Gastrocnemius medialis (tissue), 4 donors: ENCODE results near the gene AKAP10. TPM values are rescaled to one million over a fixed set of nuclear protein-coding genes. Genes with fewer than 3 reads are reported as not detected.

Experiments
- ATAC-seq, 2 donors: fragments of 150-250 bp; one replicate each; pipeline ENCODE4 v1.9.1; 2016
- DNase-seq, 2 donors: peaks; one replicate each; pipeline ENCODE4 v3.0.0-alpha.2; 2019
- H3K27ac ChIP-seq, 4 donors: fragments of 200-600 bp; sonication (generic); 1 replicate in 1 of 4; 2 replicates in 3 of 4; pipeline ENCODE4 v1.5.1; 2016 to 2018; ENCODE audit warnings: mild to moderate bottlenecking in 2 of 4, moderate library complexity in 1 of 4
- H3K27me3 ChIP-seq, 3 donors: fragments of 200-600 bp; sonication (generic) in 2 of 3; 1 replicate in 1 of 3; 2 replicates in 2 of 3; pipeline versions ENCODE4 v1.5.1 to v1.6.0; 2016 to 2019; ENCODE audit warnings: mild to moderate bottlenecking in 1 of 3, moderate library complexity in 1 of 3
- H3K36me3 ChIP-seq, 2 donors: fragments of 200-600 bp; sonication (generic) in 1 of 2; one replicate each; pipeline ENCODE4 v1.5.1; 2017 to 2018
- H3K4me1 ChIP-seq, 2 donors: fragments of 200-600 bp; sonication (generic) in 1 of 2; one replicate each; pipeline ENCODE4 v1.5.1; 2016 to 2017; ENCODE audit warnings: mild to moderate bottlenecking in 2 of 2
- H3K4me3 ChIP-seq, 4 donors: fragments of 200-600 bp; sonication (generic) in 3 of 4; 1 replicate in 1 of 4; 2 replicates in 3 of 4; pipeline ENCODE4 v1.5.1; 2016 to 2019; ENCODE audit warnings: mild to moderate bottlenecking in 2 of 4
- H3K9me3 ChIP-seq, 3 donors: fragments of 200-600 bp; sonication (generic) in 2 of 3; 1 replicate in 1 of 3; 2 replicates in 2 of 3; pipeline ENCODE4 v1.5.1; 2016 to 2019
- POLR2A ChIP-seq, 2 donors: fragments of 450-650 bp; IDR thresholded peaks; one replicate each; pipeline ENCODE4 v1.6.1; 2017; ENCODE audit warnings: antibody characterized with exemption in 2 of 2, mild to moderate bottlenecking in 2 of 2, moderate library complexity in 2 of 2
- in situ Hi-C, 4 donors: fragments of 200-750 bp; cut with MboI; loops; one replicate each; pipeline versions ENCODE4 v1.15.0 to v1.8.0; 2017; ENCODE audit warnings: low sequenced_read_pairs in 4 of 4
- intact Hi-C: fragments of 100-400 bp; cut with DNase I; formaldehyde crosslinking; loops from one replicate; pipeline ENCODE4 v1.15.1; 2023; ENCODE audit warnings: low total_unique reads
- total RNA-seq, 4 donors: library from RNA; depleted of rRNA; stranded (reverse); fragments of >200 nt; gene quantifications; one replicate each; pipeline versions ENCODE4 v1.1.0 to v1.2.3, GENCODE V29; 2016
- TF ChIP-seq, protein P1 (sequence below), 5 experiments: fragments of 450-650 bp in 3 of 5; fragments of 200-600 bp in 2 of 5; sonication (generic) in 2 of 5; IDR thresholded peaks in 4 of 5; conservative IDR thresholded peaks in 1 of 5; 1 replicate in 4 of 5; 2 replicates in 1 of 5; pipeline ENCODE4 v1.5.1; 2016 to 2019; ENCODE audit warnings: antibody characterized with exemption in 5 of 5, mild to moderate bottlenecking in 3 of 5, moderate library complexity in 3 of 5

The AKAP10 gene
- total RNA-seq, 4 donors from 2014 or later = 6.1 to 26.1 (median 9.9) TPM

DNA sequence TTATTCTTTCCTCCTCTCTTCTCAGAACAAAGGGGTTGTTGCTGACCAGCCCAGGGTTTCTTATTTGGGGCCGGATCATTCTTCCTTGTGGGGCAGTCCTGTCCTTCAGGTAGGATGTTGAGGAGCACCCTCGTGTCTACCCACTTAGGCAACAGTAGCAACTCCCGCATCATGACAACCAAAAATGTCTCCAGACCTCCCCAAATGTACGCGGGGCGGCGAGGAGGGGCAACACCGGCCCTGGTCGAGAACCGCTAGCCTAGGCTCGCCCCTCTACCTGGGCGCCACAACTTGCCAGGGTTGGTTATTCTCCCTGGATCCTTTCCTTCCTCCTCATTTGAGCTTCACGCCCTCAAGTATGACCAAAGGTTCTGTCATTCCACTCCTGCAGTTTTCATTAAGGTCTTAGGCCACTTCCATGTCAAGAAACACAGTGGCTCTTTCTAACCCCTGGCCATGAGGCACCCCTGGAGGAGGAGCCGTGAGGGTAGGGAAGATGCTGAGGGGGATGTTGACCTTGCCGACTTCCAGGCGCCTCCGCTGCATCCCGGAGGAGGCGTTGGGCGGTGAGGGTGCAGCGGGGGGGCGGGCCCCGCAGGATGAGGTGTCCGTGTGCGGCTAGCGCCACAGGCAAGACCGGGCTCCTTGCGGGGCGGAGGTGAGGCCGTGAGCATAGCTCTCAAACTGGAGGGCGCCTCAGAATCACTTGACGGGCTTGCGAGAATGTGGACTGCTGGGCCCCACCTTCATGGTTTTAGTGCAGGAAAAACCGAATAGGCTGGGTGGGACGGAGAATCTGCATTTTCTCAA, 30.8 kb upstream of the AKAP10 start:
- DNase-seq (no peak), ATAC-seq (peak; percentile 26 to 51)
- intact Hi-C loops (loop anchor here (1.0 to 5.0 kb wide), 2 partner anchors 15 to 109 kb away; no protein-coding TSS in a partner anchor), in situ Hi-C loops (no loop called here)
- H3K4me3 ChIP-seq = peak overlapping the region; percentile 56 to 70 (median 64)
- H3K27me3 ChIP-seq = peaks cover 8 to 37% (median 9%) of the 10 kb centered on the region in 3 donors
- H3K9me3 ChIP-seq = no peaks in the 10 kb centered on the region
- H3K36me3 ChIP-seq = no peaks in the 10 kb centered on the region
- TF ChIP-seq POLR2A (IDR thresholded peaks at IDR 0.05) = no peak
- TF ChIP-seq, protein P1, sequence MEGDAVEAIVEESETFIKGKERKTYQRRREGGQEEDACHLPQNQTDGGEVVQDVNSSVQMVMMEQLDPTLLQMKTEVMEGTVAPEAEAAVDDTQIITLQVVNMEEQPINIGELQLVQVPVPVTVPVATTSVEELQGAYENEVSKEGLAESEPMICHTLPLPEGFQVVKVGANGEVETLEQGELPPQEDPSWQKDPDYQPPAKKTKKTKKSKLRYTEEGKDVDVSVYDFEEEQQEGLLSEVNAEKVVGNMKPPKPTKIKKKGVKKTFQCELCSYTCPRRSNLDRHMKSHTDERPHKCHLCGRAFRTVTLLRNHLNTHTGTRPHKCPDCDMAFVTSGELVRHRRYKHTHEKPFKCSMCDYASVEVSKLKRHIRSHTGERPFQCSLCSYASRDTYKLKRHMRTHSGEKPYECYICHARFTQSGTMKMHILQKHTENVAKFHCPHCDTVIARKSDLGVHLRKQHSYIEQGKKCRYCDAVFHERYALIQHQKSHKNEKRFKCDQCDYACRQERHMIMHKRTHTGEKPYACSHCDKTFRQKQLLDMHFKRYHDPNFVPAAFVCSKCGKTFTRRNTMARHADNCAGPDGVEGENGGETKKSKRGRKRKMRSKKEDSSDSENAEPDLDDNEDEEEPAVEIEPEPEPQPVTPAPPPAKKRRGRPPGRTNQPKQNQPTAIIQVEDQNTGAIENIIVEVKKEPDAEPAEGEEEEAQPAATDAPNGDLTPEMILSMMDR (IDR thresholded peaks at IDR 0.05 in 4 of 5, conservative IDR thresholded peaks at IDR 0.05 in 1 of 5) = no peak
- H3K4me1 ChIP-seq = peaks cover 0 to 9% of the 10 kb centered on the region in 2 donors
- H3K27ac ChIP-seq = peak overlapping the region; percentile 72 to 83 (median 76)

DNA sequence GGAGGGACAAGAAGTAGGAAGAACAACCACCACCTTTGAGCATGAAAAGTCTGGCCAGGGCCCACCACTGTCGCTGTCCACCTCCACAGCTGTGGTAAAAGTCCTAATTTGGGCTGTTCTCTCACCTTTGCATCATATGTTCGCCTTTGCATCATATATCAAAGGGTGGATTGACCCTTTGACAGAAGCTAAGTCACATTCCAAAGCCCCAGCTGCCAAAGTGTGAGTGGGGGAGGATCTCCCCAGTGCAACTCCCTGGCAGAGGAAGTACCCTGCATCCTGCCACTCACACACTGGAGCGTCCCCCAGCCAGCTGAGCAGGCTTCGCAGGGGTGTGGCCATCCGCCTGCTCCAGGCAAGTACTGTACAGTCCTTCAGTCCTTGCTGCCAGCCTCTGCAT, 18.9 kb upstream of the AKAP10 start:
- no peak for DNase-seq
- in situ Hi-C loops = loop anchor here in 2 of 4 donors (25.0 kb wide), 1 partner anchor 316 kb away; no protein-coding TSS in a partner anchor
- TF ChIP-seq POLR2A (IDR thresholded peaks at IDR 0.05) = no peak
- TF ChIP-seq, protein P1 (IDR thresholded peaks at IDR 0.05 in 4 of 5, conservative IDR thresholded peaks at IDR 0.05 in 1 of 5) = no peak
- Histone ChIP-seq H3K9me3 (no peaks in the 10 kb centered on the region), H3K27ac (no peak overlapping the region), H3K4me1 (peaks cover 3 to 4% of the 10 kb centered on the region in 2 donors), H3K4me3 (no peak overlapping the region), H3K36me3 (no peaks in the 10 kb centered on the region), H3K27me3 (no peaks in the 10 kb centered on the region)
- no peak for ATAC-seq
- intact Hi-C loops = no loop called here

DNA sequence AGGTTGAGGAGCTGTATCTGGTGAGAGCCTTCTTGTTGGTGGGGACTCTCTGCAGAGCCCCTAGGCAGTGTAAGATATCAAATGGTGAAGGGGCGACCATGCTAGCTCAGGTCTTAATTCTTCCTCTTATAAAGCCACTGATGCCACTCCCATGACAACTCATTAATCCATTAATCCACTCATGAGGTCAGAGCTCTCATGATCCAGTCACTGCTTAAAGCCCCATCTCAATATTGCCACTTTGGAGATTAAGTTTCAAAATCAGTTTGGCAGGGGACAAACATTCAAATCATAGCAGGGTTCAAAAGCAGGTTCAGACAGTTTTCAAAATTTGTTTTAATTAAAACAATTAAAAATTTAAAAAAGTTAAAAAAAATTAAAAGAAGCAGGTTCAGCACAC, 18.5 kb upstream of the AKAP10 start:
- TF ChIP-seq, protein P1 (IDR thresholded peaks at IDR 0.05 in 4 of 5, conservative IDR thresholded peaks at IDR 0.05 in 1 of 5) = no peak
- TF ChIP-seq POLR2A (IDR thresholded peaks at IDR 0.05) = no peak
- in situ Hi-C loops (loop anchor here in 2 of 4 donors (25.0 kb wide), 1 partner anchor 316 kb away; no protein-coding TSS in a partner anchor), intact Hi-C loops (no loop called here)
- Histone ChIP-seq H3K27me3 (no peaks in the 10 kb centered on the region), H3K27ac (no peak overlapping the region), H3K4me1 (peaks cover 3 to 4% of the 10 kb centered on the region in 2 donors), H3K9me3 (no peaks in the 10 kb centered on the region), H3K36me3 (no peaks in the 10 kb centered on the region), H3K4me3 (no peak overlapping the region)
- ATAC-seq (no peak), DNase-seq (no peak)

DNA sequence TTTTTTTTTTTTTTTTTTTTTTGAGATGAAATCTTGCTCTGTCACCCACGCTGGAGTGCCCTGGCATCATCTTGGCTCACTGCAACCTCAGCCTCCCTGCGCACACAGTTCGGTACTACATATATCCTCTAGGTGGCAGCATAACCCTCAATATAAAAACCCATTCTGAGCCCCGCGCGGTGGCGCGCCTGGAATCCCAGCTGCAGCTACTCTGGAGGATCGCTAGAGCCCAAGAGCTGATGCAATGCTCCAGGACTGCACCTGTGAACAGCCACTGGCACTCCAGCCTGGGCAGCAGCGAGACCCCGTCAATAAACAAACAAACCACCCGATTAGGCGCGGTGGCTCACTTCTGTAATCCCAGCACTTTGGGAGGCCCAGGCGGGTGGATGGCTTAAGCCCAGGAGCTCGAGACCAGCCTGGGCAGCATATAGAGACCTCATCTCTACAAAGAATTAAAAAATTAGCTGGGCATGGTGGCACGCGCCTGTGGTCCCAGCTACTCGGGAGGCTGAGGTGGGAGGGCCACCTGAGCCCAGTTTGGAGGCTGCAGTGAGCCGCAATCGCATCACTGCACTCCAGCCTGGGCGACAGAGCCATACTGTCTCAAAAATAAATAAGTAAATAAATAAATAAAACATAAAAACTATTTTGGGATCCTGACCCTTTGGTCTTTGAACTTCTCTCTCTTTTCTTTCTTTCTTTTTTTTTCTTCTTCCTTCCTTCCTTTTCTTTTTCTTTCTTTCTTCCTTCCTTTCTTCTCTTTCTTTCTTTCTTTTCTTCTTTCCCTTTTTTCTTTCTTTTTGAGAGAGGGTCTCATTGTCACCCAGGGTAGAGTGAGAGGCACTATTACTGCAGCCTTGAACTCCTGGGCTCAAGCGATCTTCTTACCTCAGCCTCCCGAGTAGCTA, 15.4 kb upstream of the AKAP10 start:
- Histone ChIP-seq H3K36me3 (no peaks in the 10 kb centered on the region), H3K27me3 (no peaks in the 10 kb centered on the region), H3K4me1 (peaks cover 3 to 4% of the 10 kb centered on the region in 2 donors), H3K27ac (no peak overlapping the region), H3K9me3 (no peaks in the 10 kb centered on the region), H3K4me3 (peak overlapping the region in 2 of 4 donors; percentile 5 to 29)
- intact Hi-C loops (loop anchor here (1.0 kb wide), 2 partner anchors 16 to 123 kb away; partner anchors contain the start of gene SPECC1), in situ Hi-C loops (loop anchor here (5.0 to 25.0 kb wide), 3 partner anchors 119 to 319 kb away; no protein-coding TSS in a partner anchor)
- TF ChIP-seq, protein P1 (IDR thresholded peaks at IDR 0.05 in 4 of 5, conservative IDR thresholded peaks at IDR 0.05 in 1 of 5) = peak; percentile 67 to 81 (median 69)
- TF ChIP-seq POLR2A (IDR thresholded peaks at IDR 0.05) = no peak
- DNase-seq = peak; percentile 68 to 80
- peak; percentile 94 to 99 for ATAC-seq
